Small intestine (tissue), 16 donors: Measurements from ENCODE around the gene COMMD7. TPM values are rescaled to one million over a fixed set of nuclear protein-coding genes. Genes with fewer than 3 reads are reported as not detected.

Experiments used
- DNase-seq, 2 donors: peaks; one replicate each; pipeline versions ENCODE4 v3.0.0 to v3.0.0-alpha.2; 2013
- FAIRE-seq: peaks from 2 replicates; lab custom pipeline; 2012; peaks lifted over from hg19 to GRCh38; lab: Jason Lieb, UNC
- H3K27ac ChIP-seq, 3 donors: one replicate each; pipeline ENCODE4 v1.5.1; 2013; ENCODE audit warnings: low read length in 2 of 3, mild to moderate bottlenecking in 2 of 3, control low read depth in 1 of 3, inconsistent platforms in 1 of 3, low read depth in 1 of 3, moderate library complexity in 1 of 3
- H3K27me3 ChIP-seq, 3 donors: one replicate each; pipeline ENCODE4 v1.6.1; 2013; ENCODE audit warnings: low read length in 3 of 3, inconsistent platforms in 1 of 3; ENCODE audit not compliant: control insufficient read depth in 3 of 3, insufficient read depth in 3 of 3
- H3K36me3 ChIP-seq, 3 donors: one replicate each; pipeline ENCODE4 v1.6.1; 2013; ENCODE audit warnings: low read length in 3 of 3, inconsistent platforms in 1 of 3, low read depth in 1 of 3, mild to moderate bottlenecking in 1 of 3, moderate library complexity in 1 of 3; ENCODE audit not compliant: control insufficient read depth in 3 of 3, insufficient read depth in 2 of 3
- H3K4me1 ChIP-seq, 3 donors: one replicate each; pipeline ENCODE4 v1.6.1; 2013; ENCODE audit warnings: low read length in 2 of 3, inconsistent platforms in 1 of 3, low read depth in 1 of 3, mild to moderate bottlenecking in 1 of 3, moderate library complexity in 1 of 3; ENCODE audit not compliant: control insufficient read depth in 3 of 3, insufficient read depth in 2 of 3
- H3K4me3 ChIP-seq, 3 donors: one replicate each; pipeline ENCODE4 v1.5.1; 2013; ENCODE audit warnings: low read length in 3 of 3, control low read depth in 1 of 3, inconsistent platforms in 1 of 3, low read depth in 1 of 3, mild to moderate bottlenecking in 1 of 3, moderate library complexity in 1 of 3
- H3K9me3 ChIP-seq, 2 donors: one replicate each; pipeline ENCODE4 v1.6.1; 2013; ENCODE audit warnings: low read depth in 1 of 2, low read length in 1 of 2; ENCODE audit not compliant: control insufficient read depth in 2 of 2, insufficient read depth in 1 of 2
- WGBS, 3 donors: extraction: QIAGEN DNeasy Blood & Tissue Kit; methylation state at CpG; one replicate each; pipeline ENCODE4 v1.1.7; 2013; 5-methylcytosine and 5-hydroxymethylcytosine counted together
- long read RNA-seq, 10 donors: transcript quantifications; one replicate each; lab custom pipeline, GENCODE V29; 2026
- polyA plus RNA-seq, 4 donors: library from polyadenylated mRNA; stranded (reverse) in 3 of 4; unstranded in 1 of 4; fragments of 200-250 nt in 3 of 4; fragments of 120-200 nt in 1 of 4; gene quantifications; one replicate each; pipeline versions ENCODE4 v1.2.1 to v1.2.3, GENCODE V29; 2013
- donor health status: healthy with polysubstance abuse.
- donor health status: control.
- donor health status: control.
- donor health status: Bipolar disorder and iron deficiency.
- donor health status: healthy.

The COMMD7 gene
- polyA plus RNA-seq: 10 to 100 TPM; 24.2 to 42.8 (median 37.9) TPM
- long read RNA-seq, donor 1, transcript COMMD7-202 (9 exons, 1,343 nt): minor isoform, 5 of 37 reads
- long read RNA-seq, donor 1, transcript COMMD7-201 (9 exons, 1,900 nt): major isoform, 32 of 37 reads
- long read RNA-seq, donor 1, partial matches to known transcripts: 0 of 37 reads
- long read RNA-seq, donor 1, other reads (novel, unspliced or antisense): 0 of 37 reads
- long read RNA-seq, donor 2, transcript COMMD7-201 (9 exons, 1,900 nt): major isoform, 5 of 6 reads
- long read RNA-seq, donor 2, partial matches to known transcripts: 0 of 6 reads
- long read RNA-seq, donor 2, other reads (novel, unspliced or antisense): 0 of 6 reads
- long read RNA-seq, donor 3, transcript COMMD7-201 (9 exons, 1,900 nt): major isoform, 16 of 16 reads
- long read RNA-seq, donor 3, partial matches to known transcripts: 0 of 16 reads
- long read RNA-seq, donor 3, other reads (novel, unspliced or antisense): 0 of 16 reads
- long read RNA-seq, donor 4, partial matches to known transcripts: 0 of 1 reads
- long read RNA-seq, donor 4, other reads (novel, unspliced or antisense): 0 of 1 reads
- long read RNA-seq, donor 5, transcript COMMD7-201 (9 exons, 1,900 nt): major isoform, 5 of 7 reads
- long read RNA-seq, donor 5, partial matches to known transcripts: 0 of 7 reads
- long read RNA-seq, donor 5, other reads (novel, unspliced or antisense): 0 of 7 reads
- long read RNA-seq, donor 6, transcript COMMD7-201 (9 exons, 1,900 nt): major isoform, 6 of 7 reads
- long read RNA-seq, donor 6, partial matches to known transcripts: 0 of 7 reads
- long read RNA-seq, donor 6, other reads (novel, unspliced or antisense): 0 of 7 reads
- long read RNA-seq, donor 7, transcript COMMD7-202 (9 exons, 1,343 nt): minor isoform, 8 of 51 reads
- long read RNA-seq, donor 7, transcript COMMD7-201 (9 exons, 1,900 nt): major isoform, 43 of 51 reads
- long read RNA-seq, donor 7, partial matches to known transcripts: 0 of 51 reads
- long read RNA-seq, donor 7, other reads (novel, unspliced or antisense): 0 of 51 reads
- long read RNA-seq, donor 8, partial matches to known transcripts: 0 of 2 reads
- long read RNA-seq, donor 8, other reads (novel, unspliced or antisense): 0 of 2 reads
- long read RNA-seq, donor 9, partial matches to known transcripts: 0 of 2 reads
- long read RNA-seq, donor 9, other reads (novel, unspliced or antisense): 0 of 2 reads
- long read RNA-seq, donor 10, transcript COMMD7-201 (9 exons, 1,900 nt): major isoform, 28 of 50 reads
- long read RNA-seq, donor 10, transcript COMMD7-202 (9 exons, 1,343 nt): minor isoform, 5 of 50 reads
- long read RNA-seq, donor 10, partial matches to known transcripts: 17 of 50 reads
- long read RNA-seq, donor 10, other reads (novel, unspliced or antisense): 0 of 50 reads

DNA sequence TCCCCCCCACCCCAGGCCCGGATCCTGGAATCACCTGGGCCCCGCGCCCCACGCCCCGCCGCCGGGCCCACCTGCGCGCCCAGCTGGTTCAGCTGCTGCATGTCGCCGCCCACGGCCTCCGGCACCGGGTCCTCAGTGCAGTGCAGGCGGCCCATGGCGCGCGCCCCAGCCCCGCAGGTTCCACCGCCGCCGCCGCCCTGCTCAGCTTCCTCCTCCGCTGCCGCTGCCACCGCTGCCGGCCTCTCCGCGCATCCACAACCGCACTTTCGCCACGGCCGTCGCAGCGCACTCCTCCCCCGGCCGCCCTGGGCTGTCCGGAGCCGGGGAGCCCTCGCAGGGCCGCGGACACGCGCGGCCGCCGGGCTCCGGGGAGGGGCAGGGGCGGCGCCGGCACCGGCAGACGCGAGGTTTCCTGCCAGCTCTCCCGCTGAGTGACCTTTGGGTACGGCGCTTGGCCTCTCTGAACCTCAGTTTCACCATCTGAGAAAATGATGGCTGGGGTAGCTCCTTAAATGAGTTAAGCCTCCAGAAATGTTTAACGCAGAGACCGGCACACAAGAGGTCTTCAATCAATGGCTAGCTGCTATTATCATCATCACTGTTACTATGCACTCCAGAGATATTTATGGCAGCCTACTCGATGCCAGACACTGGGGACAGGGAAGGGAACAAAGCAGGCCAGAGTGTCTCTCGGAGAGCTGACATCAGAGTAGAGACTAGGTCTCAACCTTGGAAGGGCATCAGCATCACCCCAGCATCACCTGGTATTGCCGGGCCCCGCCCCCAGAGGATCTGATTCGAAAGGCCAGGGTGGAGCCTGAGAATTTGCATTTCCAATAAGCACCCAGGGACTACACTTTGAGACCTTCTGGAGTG is at the start of gene COMMD7:
COMMD7 (minus strand) TSS at position 231 of the 876 bp plus-strand sequence; CDS start at position 155, 76 bp downstream.
- DNase-seq (peak; percentile 42 to 83), FAIRE-seq (no peak)
- no peaks in the 10 kb centered on the region for H3K9me3 ChIP-seq
- H3K36me3 ChIP-seq: no peaks in the 10 kb centered on the region
- H3K27ac ChIP-seq: peak within 1 kb of the TSS; percentile 25 to 85 (median 45)
- WGBS, 3 donors: 1% methylated on average over 42 to 64 of the region's 64 CpGs
- no peaks in the 10 kb centered on the region for H3K27me3 ChIP-seq
- H3K4me3 ChIP-seq: peak within 1 kb of the TSS; percentile 67 to 85 (median 76)
- peaks cover 0 to 7% (median 0%) of the 10 kb centered on the region in 3 donors for H3K4me1 ChIP-seq

DNA sequence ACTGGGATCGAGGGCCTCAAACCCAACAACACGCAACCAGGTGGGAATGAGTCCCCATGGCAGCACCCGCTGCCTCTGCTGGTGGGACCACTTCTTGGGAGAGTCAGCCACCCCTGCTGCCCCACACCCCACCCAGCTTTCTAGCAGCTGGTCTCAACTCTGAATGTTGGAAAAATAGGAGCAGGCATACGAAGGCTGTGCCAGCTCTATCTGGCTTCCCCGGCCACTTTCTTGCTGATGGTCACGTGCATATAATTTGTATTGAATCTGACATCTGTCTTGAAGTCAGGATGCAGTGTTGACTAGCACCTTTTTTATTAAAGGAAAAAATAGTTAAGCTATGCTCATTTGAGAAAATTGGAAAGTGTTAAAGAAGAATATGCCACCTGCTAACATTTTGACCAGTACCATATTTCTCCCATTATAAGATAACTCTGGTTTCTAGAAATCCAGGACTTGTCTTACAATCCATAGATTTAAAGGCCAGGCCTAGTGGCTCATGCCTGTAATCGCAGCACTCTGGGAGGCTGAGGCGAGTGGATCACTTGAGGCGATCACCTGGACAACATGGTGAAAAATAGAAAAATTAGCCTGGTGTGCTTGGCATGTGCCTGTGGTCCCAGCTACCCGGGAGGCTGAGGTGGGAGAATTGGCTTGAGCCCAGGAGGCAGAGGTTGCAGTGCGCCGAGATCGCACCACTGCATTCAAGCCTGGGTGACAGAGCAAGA is 49.6 kb upstream of the COMMD7 start:
- no peaks in the 10 kb centered on the region for H3K4me1 ChIP-seq
- H3K4me3 ChIP-seq: no peak overlapping the region
- no peaks in the 10 kb centered on the region for H3K27me3 ChIP-seq
- no peak overlapping the region for H3K27ac ChIP-seq
- no peaks in the 10 kb centered on the region for H3K9me3 ChIP-seq
- DNase-seq (no peak), FAIRE-seq (no peak)
- WGBS, 3 donors: 81 to 89% (median 88%) methylated on average over 13 of the region's 13 CpGs
- peaks cover 0 to 20% (median 2%) of the 10 kb centered on the region in 3 donors for H3K36me3 ChIP-seq

DNA sequence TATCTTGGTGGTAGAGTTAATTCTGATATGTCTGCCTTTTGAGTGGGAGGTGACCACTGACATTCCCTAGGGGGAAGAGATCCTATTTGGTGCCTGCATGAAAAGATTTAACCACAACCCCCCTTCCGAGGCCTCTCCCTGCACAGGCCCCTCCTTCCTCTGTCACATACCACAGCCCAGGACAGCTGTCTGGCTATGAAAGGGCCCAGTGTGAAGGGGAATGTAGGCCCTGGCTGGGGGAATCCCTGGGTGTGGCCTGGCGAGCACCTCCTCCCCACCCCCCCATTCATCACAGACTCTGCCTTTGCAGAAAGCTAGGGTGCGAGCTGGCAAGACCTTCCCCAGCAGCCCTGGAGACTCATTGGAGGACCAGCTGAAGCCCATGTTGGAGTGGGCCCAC is 49.0 kb upstream of the COMMD7 start:
- no peak overlapping the region for H3K27ac ChIP-seq
- H3K36me3 ChIP-seq: peaks cover 0 to 20% (median 2%) of the 10 kb centered on the region in 3 donors
- no peaks in the 10 kb centered on the region for H3K4me1 ChIP-seq
- no peak for FAIRE-seq
- no peaks in the 10 kb centered on the region for H3K27me3 ChIP-seq
- H3K4me3 ChIP-seq: no peak overlapping the region
- DNase-seq: peak in 1 of 2 donors; percentile 16
- H3K9me3 ChIP-seq: no peaks in the 10 kb centered on the region
- WGBS, 3 donors: 63 to 84% (median 75%) methylated on average over 3 of the region's 3 CpGs

DNA sequence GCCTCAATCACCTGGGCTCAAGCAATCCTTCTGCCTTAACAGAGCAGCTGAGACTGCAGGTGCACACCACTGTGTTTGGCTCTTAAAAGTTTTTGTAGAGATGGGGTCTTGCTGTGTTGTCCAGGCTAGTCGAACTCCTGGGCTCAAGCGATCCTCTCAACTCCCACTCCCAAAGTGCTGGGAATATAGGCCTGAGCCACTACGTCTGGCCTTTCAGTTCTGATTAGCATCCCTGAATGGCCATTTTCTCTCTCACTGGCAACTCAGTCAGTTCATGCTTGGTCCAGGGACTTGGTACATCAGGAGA is 47.4 kb upstream of the COMMD7 start:
- Histone ChIP-seq H3K4me3 (no peak overlapping the region), H3K36me3 (peaks cover 0 to 21% (median 2%) of the 10 kb centered on the region in 3 donors), H3K4me1 (no peaks in the 10 kb centered on the region), H3K27ac (no peak overlapping the region), H3K9me3 (no peaks in the 10 kb centered on the region), H3K27me3 (no peaks in the 10 kb centered on the region)
- WGBS, 3 donors: 86 to 94% (median 90%) methylated on average over 3 of the region's 3 CpGs
- no peak for FAIRE-seq
- DNase-seq: no peak

DNA sequence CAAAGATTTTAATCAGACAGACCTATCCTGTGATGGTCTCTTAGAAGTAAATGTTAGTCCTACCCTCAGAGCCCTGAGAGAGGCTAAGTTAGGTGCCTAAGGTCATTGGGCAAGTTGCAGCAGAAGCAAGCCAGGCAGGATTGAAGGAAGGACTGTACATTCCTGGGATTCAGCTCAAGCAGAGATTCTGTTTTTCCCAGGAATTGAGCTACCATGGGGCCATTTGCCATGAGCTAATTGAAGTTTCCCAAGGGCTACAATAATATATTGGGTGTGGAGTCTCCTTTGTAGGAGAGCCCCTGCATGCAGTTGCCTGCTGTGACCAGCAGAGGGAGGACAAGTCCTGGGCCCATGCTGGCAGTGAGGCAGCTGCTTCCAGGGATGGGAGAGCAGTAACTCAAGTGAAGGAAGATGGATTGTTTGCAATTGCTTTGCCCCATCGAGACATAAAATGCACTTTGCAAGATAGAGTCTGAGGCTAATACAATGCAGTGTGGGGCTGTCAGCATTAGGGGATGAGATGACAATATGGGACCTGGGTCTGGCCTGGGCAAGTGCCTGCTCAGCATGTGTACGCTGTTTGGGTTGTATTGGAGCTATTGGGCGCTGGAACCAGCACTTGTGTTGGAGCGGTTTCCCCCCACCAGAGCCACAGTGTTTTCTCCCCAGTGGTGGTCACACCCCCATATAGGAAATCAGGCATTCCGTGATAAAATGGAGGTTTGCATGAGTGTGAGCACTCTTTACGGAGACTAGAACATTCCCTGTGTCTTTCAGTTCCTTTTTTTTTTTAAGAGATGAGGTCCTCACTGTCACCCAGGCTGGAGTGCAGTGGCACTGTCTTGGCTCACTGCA is 46.9 kb upstream of the COMMD7 start:
- 68 to 71% (median 70%) methylated on average over 6 of the region's 6 CpGs for WGBS, 3 donors
- Histone ChIP-seq H3K27ac (no peak overlapping the region), H3K4me1 (no peaks in the 10 kb centered on the region), H3K4me3 (no peak overlapping the region), H3K36me3 (peaks cover 0 to 16% (median 2%) of the 10 kb centered on the region in 3 donors), H3K9me3 (no peaks in the 10 kb centered on the region), H3K27me3 (no peaks in the 10 kb centered on the region)
- FAIRE-seq: no peak
- DNase-seq: peak; percentile 71 to 76

DNA sequence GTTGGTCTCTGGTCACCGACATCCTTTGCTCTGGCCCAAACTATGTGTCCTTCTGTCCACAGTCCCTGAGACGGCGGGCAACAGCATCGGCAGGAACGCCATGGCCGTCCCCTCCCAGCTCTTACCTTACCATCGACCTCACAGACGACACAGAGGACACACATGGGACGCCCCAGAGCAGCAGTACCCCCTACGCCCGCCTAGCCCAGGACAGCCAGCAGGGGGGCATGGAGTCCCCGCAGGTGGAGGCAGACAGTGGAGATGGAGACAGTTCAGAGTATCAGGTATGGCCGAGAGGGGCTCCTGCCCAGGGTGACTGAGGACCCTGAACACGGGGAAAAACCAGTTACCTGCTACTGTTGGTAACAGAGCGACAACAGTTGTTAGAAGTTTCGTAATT is 43.9 kb upstream of the COMMD7 start:
- WGBS, 3 donors: 92 to 93% (median 93%) methylated on average over 16 of the region's 16 CpGs
- FAIRE-seq (no peak), DNase-seq (no peak)
- Histone ChIP-seq H3K27me3 (no peaks in the 10 kb centered on the region), H3K36me3 (peaks cover 0 to 19% (median 0%) of the 10 kb centered on the region in 3 donors), H3K27ac (no peak overlapping the region), H3K4me1 (no peaks in the 10 kb centered on the region), H3K9me3 (no peaks in the 10 kb centered on the region), H3K4me3 (no peak overlapping the region)
